ENCODE results near the gene SP4. TPM values are rescaled to one million over a fixed set of nuclear protein-coding genes. Genes with fewer than 3 reads are reported as not detected.

Gene SP4
- total RNA-seq, 2 donors from 2014 or later = 5.3 to 6.0 TPM

DNA sequence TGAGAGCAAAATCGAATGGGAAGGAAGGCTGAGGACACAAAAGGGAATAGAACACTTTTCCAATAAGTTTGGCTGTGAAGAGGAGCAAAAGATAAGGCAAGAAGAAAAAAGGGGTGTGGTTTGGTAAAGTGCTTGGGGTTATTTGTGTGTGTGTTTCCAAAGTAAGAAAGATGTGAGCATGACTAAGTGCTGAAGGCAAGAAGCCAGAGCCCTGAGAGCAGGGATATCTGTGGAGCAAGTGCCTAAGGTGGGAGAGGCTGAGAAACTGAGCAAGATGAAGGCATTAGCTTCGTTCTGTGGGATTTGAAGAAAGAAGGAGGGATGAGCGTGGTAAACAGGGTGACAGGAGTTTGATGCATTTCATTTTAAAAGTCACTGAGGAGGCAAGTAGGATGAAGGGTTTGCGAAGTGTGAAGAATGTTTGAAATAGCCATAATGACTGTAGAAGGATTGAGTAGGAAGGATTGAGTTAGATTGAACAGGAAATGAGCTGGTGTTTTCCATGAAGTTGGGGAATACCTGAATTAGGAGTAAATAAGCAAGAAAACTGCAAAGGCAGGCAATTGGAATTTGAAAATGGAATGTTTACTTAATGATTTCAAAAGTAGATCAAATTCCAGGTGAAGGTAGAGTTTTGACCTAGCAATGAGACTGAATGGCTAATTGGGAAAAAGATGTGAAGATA lies 19.9 kb upstream of the SP4 start:
- 65 to 69% methylated on average over 4 of the region's 4 CpGs for WGBS, 2 donors
- H3K36me3 ChIP-seq (replicated peaks in 1 of 2; ENCODE audit: insufficient read depth in 1 of 2, low read depth in 2 of 2) = no peaks in the 10 kb centered on the region
- no peak overlapping the region for H3K27ac ChIP-seq
- DNase-seq (no peak), ATAC-seq (no peak)
- intact Hi-C loops (cut with DNase I) = no loop called here
- no peaks in the 10 kb centered on the region for H3K27me3 ChIP-seq
- TF ChIP-seq CTCF (IDR thresholded peaks at IDR 0.05) = no peak
- no peaks in the 10 kb centered on the region for H3K4me1 ChIP-seq
- no peak overlapping the region for H3K4me3 ChIP-seq
- no peaks in the 10 kb centered on the region for H3K9me3 ChIP-seq

DNA sequence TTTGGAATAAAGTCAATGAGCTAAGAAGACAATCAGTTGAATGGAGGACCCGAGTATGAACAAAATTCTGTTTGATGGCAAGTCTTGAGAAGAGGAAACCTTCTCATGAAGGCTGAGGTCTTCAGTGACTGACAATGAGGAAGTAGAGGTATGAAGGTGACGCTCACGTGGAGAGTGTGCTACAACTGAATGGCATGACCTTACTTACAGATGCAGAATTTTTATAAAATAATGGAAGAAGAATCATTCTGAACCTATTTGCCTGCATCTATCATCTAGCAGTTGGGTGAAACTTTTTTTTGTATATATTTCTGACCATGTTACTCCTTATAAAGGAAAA lies 19.4 kb upstream of the SP4 start:
- DNase-seq (no peak), ATAC-seq (no peak)
- Histone ChIP-seq H3K4me1 (no peaks in the 10 kb centered on the region), H3K4me3 (no peak overlapping the region), H3K27ac (no peak overlapping the region), H3K9me3 (no peaks in the 10 kb centered on the region), H3K36me3 (replicated peaks in 1 of 2; ENCODE audit: insufficient read depth in 1 of 2, low read depth in 2 of 2) (no peaks in the 10 kb centered on the region), H3K27me3 (no peaks in the 10 kb centered on the region)
- no peak for TF ChIP-seq POLR2A (IDR thresholded peaks at IDR 0.05)
- no peak for TF ChIP-seq CTCF (IDR thresholded peaks at IDR 0.05)
- WGBS, 2 donors = 76 to 85% methylated on average over 3 of the region's 3 CpGs
- intact Hi-C loops (cut with DNase I) = no loop called here

DNA sequence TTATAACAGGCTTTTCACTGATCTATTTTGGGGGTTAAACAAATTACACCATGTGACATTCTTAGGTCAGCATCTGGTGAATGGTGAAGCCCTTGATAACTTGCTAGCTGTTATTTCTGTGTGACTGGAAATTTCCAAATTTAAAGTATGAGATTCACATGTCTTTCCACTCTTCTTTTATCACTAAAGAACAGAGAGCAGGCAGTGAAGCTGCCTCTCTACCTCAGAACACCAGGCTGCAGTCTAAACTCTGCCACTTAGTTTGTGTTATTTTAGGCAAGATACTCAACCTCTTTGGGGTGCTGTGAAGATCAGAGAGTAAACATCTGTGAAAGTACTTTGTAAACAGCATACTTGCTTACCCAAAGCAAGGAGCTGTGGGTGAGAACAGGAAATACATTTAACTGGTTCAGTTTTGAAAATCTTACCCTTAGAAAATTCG lies 15.5 kb upstream of the SP4 start:
- DNase-seq (no peak), ATAC-seq (no peak)
- WGBS, 2 donors = 81 to 86% methylated on average over 1 of the region's 1 CpG
- Histone ChIP-seq H3K36me3 (replicated peaks in 1 of 2; ENCODE audit: insufficient read depth in 1 of 2, low read depth in 2 of 2) (no peaks in the 10 kb centered on the region), H3K9me3 (no peaks in the 10 kb centered on the region), H3K4me3 (no peak overlapping the region), H3K4me1 (no peaks in the 10 kb centered on the region), H3K27me3 (no peaks in the 10 kb centered on the region), H3K27ac (no peak overlapping the region)
- no peak for TF ChIP-seq POLR2A (IDR thresholded peaks at IDR 0.05)
- TF ChIP-seq CTCF (IDR thresholded peaks at IDR 0.05) = no peak
- intact Hi-C loops (cut with DNase I) = no loop called here

- Histone ChIP-seq H3K9me3 (no peaks in the 10 kb centered on the region), H3K4me1 (no peaks in the 10 kb centered on the region), H3K27ac (no peak overlapping the region), H3K36me3 (replicated peaks in 1 of 2; ENCODE audit: insufficient read depth in 1 of 2, low read depth in 2 of 2) (no peaks in the 10 kb centered on the region), H3K4me3 (no peak overlapping the region), H3K27me3 (no peaks in the 10 kb centered on the region)
- TF ChIP-seq CTCF (IDR thresholded peaks at IDR 0.05) = no peak
- no peak for TF ChIP-seq POLR2A (IDR thresholded peaks at IDR 0.05)
- WGBS, 2 donors = 82 to 85% methylated on average over 2 of the region's 2 CpGs
- DNase-seq (no peak), ATAC-seq (no peak)
- intact Hi-C loops (cut with DNase I) = no loop called here
These were observed 14.9 kb upstream of the SP4 start for GRCh38 chr7:21412957-21413356.

DNA sequence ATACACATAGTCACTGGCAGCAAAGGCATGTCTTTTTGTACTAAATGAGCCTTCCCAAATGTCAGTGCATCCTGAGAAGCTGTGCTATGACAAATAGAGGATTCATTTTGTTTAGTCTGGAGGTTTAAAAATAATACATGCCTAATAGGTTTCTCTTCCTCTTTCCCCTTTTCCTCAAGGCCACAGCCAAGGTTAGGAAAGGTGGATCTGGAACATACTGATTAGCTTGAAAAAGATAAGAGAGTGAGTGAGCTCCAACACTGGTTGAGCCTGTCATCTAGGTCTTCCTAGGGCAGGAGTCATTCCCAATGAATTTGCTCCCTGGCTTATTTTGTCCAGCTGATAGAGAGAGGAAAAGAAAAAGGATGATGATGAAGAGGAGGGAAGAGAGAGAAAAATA lies 14.4 kb upstream of the SP4 start:
- TF ChIP-seq POLR2A (IDR thresholded peaks at IDR 0.05) = no peak
- no peak for TF ChIP-seq CTCF (IDR thresholded peaks at IDR 0.05)
- H3K9me3 ChIP-seq = no peaks in the 10 kb centered on the region
- no peaks in the 10 kb centered on the region for H3K27me3 ChIP-seq
- no peak for DNase-seq
- no peak overlapping the region for H3K27ac ChIP-seq
- no peaks in the 10 kb centered on the region for H3K36me3 ChIP-seq (replicated peaks in 1 of 2; ENCODE audit: insufficient read depth in 1 of 2, low read depth in 2 of 2)
- H3K4me3 ChIP-seq = no peak overlapping the region
- no peaks in the 10 kb centered on the region for H3K4me1 ChIP-seq
- intact Hi-C loops (cut with DNase I) = no loop called here
- ATAC-seq = no peak

Data from body of pancreas (tissue), 4 donors.